GM12873 (cell line): ENCODE measurements around the gene CTDP1.

ENCODE experiments used
- CTCF ChIP-seq: IDR thresholded peaks from 2 replicates; pipeline ENCODE4 v1.5.1; 2012; ENCODE audit warnings: low read depth, mild to moderate bottlenecking, moderate library complexity, low read length, control low read depth; ENCODE audit not compliant: insufficient read depth; ENCODE audit errors: missing control alignments

The CTDP1 gene

GRCh38 chr18:79803611-79804051, 124.0 kb downstream of the CTDP1 start:
- no peak for TF ChIP-seq CTCF
